Suppressor macrophage treated with lipopolysaccharide for 1 hour (primary cell): Measurements from ENCODE around the gene TTC31.
"Not testable (repeated sequence)": the region's sequence is repeated elsewhere in the genome, so short reads cannot be mapped to it uniquely, and the experiment has no call there.

Source experiments
- DNase-seq, 3 donors: peaks; one replicate each; pipeline ENCODE4 v3.0.0-alpha.2; 2020 to 2022

The TTC31 gene

DNA sequence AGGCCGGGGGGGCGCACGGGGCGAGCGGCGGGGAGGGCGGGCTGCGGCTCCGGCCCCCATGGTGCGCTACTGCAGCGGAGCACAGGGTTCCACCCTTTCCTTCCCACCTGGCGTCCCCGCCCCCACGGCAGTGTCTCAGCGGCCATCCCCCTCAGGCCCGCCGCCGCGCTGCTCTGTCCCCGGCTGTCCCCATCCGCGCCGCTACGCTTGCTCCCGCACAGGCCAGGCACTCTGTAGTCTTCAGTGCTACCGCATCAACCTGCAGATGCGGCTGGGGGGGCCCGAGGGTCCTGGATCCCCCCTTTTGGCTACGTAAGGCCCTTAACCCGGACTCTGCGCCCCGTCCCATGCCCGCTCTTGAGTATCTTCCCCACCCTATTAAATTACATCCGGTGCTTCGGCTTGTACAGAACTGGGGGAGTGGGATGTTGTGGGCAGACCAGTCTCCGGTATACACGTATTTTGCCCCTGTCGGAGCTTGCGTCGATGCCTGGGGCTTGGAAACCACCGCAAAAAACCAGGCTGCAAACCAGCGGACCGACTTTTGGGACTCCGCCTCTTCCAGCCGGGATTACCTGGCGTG is 25.2 kb upstream of the TTC31 start:
- DNase-seq, result peak in 1 of 3 donors; percentile 67

DNA sequence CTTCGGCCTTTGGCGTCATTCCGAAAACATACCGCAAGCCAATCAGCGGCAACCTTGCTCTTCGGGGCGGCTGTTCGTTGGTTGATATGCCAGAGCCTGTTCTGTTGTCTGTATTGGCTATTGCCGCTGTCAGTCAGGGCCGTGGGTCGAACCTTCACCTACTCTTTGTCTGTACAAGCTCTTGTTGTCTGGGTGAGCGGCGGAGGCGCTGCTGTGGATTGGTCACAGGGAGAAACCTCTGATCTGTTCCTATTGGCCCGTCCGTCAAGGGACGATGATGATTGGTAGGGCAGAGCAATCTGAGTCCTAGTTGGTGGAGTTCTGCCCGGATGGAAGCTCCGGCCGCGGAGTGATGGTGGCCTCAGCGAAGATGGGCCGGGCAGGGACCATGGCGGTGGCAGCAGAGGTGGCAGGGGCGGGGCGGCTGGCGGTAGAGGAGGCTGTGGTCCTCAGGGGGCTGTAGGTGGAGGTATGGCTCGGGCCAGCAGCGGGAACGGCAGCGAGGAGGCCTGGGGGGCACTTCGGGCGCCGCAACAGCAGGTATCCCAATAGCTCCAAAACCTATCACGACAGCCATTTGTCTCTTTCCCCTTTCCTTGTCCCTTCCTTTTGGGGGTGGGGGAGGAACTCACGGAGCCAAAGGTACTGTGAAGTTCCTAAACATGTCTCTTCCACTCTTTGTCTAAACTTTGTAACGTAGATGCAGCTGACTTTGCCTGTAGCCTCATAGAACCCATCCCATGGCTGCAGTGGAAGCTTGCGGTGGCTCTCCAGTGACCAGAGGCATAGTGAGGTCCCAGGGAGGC is 24.5 kb upstream of the TTC31 start, which contains the start of gene WBP1:
TSS of gene WBP1 (plus strand) at position 307 of the 806 bp plus-strand sequence. CDS start at position 472, 165 bp downstream.
- DNase-seq, result peak; percentile 98 to 100 (median 99)

DNA sequence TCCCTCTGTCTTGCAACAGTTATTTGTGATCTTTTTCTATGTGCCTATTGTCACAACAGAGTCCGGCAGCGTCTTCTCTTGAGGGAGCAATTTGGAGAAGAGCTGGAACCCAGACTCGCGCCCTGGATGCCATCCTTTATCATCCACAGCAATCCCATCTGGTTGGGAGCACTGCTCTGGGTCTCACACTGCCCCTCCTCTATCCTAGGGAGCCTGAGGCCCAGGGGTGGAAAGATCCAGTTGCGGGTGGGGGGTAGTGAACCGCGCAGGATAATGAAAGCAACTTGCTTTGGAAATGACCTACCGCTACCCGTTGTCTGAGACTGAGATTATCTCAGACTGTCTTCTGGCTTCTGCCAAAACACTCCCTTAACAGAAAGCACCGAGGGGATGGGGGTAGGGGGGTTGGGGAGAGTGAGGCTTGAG is 23.9 kb upstream of the TTC31 start:
- no peak for DNase-seq

DNA sequence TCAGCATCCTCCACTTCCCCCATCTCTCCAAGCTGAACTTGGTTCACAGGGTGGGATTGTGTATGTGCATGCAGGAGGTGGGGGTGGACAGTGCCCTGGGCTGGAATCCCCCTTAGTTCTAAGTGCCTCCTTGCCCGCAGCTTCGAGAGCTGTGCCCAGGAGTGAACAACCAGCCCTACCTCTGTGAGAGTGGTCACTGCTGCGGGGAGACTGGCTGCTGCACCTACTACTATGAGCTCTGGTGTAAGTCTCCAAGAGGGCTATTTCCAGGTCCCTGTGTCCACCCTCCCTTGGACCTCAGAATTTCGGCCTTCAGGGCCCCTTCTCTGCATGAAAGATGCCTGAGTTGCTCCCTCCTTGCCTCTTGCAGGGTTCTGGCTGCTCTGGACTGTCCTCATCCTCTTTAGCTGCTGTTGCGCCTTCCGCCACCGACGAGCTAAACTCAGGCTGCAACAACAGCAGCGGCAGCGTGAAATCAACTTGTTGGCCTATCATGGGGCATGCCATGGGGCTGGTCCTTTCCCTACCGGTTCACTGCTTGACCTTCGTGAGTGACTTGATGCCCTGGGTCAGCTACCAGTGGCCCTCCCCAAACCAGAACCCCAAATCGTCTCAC is 23.3 kb upstream of the TTC31 start:
- not testable (repeated sequence) for DNase-seq

DNA sequence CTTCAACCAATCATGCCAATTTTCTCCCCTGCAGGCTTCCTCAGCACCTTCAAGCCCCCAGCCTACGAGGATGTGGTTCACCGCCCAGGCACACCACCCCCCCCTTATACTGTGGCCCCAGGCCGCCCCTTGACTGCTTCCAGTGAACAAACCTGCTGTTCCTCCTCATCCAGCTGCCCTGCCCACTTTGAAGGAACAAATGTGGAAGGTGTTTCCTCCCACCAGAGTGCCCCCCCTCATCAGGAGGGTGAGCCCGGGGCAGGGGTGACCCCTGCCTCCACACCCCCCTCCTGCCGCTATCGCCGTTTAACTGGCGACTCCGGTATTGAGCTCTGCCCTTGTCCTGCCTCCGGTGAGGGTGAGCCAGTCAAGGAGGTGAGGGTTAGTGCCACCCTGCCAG is 22.7 kb upstream of the TTC31 start:
- not testable (repeated sequence) for DNase-seq

DNA sequence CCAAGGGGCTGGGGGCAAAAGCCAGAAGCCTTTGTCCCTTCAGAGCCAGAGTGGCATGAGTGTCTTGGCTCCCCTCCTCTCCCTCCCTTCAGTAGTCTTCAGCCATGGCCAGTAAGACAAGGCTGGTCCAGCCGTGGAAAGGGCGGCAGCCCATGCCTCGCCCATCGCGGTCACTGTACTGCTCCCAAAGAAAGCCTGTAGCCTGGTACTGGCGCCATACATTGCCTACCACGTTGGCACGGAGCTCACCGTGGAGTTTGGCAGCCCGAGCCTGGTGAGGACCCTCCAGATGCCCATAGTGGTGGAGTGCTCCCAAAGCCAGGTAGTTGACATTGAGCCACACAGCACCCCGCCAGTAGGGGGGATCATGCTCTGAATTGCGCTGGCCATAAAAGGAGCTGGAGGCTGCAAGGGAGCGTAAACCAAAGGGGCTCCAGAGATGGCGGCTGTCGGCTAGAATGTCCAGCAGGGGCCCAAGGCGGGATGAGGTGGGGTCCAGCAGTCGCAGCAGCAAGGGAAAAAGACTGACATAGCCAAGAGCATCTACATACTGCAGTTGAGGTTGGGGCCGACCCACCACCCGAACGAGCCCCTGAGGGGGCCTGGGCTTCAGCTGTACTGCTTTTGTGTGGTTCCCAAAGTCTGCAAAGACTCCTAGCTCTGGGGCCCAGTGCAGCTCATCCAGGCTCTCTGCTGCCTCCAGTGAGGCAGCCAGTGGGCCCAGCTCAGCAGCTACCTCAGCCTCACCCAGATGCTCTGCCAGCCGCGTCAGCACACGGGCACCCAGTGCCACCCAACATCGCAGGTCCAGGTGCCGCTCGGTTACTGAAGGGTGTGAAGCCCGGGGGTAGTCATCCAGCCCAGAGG is 21.5 kb upstream of the TTC31 start:
- no peak for DNase-seq

DNA sequence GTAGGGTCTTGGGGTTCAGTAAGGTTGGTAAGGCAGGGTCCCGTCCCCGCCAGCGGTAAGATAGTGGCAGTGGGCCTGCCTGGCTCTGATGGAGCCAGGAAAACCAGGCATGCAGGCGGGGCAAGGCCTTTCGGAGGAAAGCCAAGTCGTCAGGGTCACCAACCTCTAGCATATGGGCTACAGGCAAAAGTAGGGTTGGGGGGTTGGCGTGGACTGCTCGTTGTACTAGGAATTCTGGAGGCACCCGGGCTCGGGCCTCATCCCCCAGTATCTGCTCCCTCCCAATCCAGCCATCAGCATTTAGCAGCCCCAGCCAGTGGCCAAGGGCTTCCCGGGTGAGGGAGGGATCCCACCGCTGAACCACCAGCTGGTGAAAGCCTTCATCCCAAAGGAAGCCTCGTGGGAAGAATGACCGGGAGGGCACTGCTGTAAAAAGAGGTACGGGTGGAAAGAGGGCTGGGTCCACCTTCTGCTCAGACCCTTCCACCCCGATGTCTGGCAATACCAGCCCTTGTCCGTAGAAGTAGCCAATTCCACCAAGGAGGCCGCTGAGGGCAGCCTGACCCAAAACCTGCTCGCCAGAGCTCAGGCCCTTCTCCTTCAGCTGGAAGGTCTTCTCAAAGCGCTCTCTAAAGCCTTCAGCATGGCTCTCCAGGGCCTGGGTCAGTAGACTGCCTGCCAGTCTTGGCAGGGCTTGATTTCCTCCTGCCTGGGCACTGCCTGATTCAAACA is 20.7 kb upstream of the TTC31 start:
- DNase-seq, result no peak

DNA sequence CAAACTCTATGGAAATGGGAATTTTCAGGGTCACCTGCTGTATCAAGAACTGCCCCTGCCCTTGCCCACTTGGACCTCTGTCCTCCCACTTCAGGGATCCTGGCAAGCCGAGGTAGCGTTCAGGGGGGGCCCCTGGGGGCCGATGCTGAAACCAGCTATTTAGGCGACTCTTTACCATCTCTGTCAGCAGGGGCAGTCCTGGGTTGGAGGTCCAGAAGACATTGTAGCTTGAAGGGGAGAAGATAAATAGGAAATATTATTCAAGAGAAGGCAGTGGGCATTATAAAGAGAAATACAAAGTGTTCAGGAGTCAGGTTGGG is 20.1 kb upstream of the TTC31 start:
- no peak for DNase-seq

DNA sequence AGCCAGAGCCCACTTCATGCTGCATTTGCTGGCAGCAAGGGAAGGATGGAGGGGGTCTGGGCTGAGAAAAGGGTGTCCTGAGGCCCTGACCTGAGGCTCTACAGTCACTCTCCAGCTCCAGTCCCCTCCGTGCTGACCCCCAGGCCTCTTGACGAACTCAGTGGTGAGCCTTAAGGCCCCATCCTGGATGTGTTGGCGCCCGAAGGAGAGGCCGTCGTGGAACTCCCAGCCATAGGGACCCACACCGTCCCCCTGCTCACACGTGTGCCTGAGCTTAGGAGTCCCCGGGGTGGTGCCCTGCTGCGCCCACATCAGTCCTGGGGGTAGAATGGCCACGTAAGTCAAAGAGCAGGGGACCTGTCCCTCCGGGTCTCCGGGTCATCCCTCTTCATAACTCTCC is 18.5 kb upstream of the TTC31 start:
- DNase-seq, result peak in 1 of 3 donors; percentile 36

DNA sequence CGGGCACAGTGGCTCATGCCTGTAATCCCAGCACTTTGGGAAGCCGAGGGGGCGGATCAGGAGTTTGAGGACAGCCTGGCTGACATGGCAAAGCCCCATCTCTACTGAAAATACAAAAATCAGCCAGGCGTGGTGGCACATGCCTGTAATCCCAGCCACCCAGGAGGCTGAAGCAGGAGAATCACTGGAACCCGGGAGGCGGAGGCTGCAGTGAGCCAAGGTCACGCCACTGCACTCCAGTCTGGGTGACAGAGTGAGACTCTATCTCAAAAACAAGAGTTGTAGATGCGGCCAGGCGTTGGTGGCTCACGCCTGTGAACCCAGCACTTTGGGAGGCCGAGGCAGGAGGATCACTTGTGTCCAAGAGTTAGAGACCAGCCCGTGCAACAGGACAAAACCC is 12.1 kb upstream of the TTC31 start:
- DNase-seq, result not testable (repeated sequence)

DNA sequence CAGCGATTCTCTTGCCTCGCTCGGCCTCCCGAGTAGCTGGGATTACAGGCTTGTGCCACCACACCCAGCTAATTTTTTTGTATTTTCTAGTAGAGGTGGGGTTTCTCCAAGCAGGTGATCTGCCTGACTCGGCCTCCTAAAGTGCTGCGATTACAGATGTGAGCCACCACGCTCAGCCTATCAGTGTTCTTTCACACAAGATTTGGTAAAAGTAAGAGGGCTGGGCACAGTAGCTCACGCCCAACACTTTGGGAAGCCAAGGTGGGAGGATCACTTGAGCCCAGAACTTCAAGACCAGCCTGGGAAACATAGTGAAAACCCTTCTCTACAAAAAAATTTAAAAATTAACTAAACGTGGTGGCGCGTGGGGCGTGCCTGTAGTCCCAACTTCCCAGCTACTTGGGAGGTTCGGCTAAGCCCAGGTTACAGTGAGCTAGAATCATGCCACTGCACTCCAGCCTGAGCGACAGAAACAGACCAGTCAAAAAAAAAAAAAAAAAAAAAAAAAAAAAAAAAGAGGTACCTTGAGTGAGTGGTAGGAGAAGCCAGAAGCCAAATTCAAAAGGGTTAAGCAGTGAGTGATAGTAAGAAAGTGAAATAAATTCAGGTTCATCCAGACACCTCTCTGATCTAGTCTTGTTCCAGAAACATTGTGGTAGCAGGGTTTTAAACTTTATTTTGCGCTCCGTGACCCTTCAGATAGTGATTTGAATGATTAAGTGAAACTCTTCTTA is 11.4 kb upstream of the TTC31 start:
- DNase-seq, result no peak

DNA sequence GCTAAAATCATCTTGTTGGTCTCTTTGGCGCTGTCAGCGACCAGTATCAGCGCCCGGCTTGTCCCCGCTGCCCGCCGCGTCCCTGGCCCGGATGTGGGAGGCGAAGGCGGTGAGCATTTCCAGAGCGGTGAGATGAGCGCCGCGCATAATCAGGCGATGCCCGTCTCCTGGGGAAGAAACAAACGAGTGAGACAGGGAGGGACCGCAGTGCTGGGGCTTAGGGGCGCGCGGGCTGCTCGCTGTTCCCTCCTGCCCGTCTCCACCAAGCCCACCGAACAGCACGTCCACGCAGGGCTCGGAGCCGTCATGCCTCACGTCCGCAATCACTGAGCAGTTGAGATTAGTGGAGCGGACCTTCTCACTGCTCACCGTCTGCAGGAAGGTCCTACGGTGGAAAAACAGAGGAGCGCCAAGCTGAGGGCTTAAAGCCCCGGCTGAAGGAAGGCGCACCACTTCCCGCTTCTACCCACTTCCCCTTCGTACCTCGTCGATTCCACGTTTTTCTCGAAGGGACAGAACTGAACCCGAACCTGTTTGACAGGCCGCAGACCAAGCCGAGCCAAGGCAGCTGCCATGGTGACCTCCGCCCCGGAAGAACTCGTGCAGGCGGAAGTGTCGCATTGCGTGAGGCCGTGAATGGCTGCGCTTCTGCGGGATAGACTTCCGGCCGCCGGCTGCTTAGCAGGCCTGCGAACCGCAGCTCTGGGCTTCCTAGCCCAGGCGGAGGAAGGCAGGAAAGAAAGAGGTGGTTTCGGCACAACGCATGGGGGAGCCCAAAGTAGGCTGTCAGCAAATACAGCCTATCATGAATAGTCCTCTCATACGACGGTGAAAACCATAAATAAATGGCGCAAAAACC is 10.6 kb upstream of the TTC31 start, which contains the start of gene MRPL53:
TSS of gene MRPL53 (minus strand) at position 595 of the 859 bp plus-strand sequence. CDS start at position 575, 20 bp downstream.
- peak; percentile 95 to 97 (median 96) for DNase-seq

DNA sequence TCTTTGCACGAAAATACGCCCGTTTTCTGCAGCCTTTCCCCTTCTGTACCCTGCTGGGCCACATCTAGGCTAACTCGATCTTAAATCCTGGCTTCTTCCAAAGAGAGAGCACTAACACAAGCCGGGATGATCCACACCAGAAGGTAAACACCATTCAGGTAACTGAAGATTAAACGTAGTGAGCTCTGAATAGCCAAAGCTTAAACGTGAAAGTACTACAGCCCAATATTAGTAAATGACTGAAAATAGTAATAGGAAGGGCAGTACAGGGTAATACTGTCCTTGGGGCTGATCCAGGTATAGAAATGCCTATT is 10.0 kb upstream of the TTC31 start:
- no peak for DNase-seq

DNA sequence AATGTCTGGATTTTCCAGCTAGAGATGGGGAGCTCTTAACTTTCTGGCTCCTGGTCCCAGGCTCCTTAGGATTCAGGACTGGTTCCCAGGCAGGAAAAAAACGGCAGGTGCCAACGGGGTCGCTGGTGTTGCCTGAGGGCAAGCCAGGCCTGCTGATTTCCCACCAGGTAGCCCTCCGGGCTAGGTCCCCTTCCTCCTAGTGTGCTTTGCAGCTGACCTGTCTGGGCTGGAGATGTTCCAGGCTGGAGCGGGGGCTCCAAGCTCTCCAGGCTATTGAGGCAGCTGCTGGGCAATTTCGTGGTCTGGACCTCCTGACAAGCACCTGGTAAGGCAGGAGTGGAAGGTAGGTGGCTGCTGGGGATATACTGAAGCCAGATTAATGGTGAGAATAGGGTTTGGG is 8.4 kb upstream of the TTC31 start:
- no peak for DNase-seq

DNA sequence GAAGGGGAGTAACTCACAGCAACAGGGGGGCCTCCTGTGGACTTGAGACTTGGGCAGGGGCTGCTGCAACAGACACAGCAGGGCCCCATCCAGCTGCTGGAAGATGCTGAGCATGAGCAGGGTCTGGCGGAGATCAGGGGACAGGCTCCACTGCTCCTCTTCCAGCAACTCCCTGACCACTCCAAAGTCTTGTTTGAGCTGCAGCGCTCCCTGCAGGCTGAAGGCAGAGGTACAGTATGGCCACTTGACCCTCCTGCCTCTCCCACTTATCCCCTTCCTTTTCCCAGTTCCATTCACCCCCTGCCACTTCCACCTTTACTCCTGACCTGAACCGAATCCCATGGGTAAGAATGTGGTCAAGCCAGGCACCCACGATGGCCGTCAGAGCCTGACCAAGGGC is 8.0 kb upstream of the TTC31 start:
- no peak for DNase-seq

DNA sequence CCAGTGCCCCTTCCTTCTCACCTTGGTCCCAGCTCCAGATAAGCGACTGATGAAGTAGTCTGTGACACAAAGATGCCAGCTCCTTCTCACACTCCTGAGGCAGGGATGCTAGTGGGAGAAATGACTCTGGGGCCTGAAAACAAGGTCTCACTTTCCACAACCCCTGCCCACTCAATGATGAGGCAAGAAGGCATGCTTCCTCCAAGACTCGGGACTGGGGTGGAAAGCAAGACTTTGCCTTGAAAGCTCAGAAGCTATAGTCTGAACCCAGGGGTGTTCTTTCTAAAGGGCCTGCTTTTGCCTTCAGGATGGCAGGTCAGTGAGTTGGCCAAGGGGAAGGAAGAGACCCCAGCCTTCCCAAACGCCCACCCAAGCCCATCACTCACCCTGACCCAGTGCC is 1.4 kb upstream of the TTC31 start:
- DNase-seq, result peak; percentile 68 to 75 (median 72)

DNA sequence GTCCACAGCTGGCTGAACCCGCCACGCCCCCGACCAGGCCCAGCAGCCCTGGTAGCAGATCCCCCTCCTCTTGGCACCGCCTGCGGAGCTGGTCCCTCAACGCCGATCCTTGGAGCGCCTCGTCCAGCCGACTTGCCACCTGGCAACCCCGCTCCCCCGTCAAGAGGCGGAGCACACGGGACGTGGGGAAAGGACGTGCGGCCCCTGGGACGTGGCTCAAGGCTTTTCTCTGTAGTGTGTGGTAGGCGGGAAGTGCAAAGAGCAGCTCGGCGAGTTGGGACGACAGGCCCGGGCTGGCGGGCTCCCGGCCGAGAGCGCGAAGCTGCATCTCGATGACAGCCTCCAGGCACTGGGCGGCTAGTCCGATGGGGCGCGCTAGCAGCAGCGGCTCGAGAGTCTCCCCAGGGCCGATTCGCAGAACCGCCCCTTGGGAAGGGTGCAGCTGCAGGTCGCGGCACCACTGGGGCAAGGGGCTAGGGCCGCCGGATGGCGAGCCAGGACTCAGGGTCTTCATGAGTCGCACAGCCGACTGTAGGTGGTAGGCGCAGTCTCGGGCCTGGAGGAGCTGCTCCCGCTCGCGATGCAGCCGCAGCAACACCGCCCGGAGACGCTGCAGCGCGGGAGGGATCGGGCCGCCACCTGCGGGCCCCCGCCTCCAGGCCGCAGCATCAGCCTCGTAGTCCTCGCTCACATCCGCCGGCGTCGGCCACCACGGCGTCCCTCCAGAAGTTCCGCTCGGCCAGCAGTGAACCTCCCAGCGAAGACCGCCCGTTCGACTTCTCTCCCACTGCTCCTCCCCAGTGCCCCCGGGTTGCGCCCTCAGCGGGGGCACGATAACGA is 700 bp upstream of the TTC31 start:
- peak; percentile 62 to 68 (median 63) for DNase-seq

DNA sequence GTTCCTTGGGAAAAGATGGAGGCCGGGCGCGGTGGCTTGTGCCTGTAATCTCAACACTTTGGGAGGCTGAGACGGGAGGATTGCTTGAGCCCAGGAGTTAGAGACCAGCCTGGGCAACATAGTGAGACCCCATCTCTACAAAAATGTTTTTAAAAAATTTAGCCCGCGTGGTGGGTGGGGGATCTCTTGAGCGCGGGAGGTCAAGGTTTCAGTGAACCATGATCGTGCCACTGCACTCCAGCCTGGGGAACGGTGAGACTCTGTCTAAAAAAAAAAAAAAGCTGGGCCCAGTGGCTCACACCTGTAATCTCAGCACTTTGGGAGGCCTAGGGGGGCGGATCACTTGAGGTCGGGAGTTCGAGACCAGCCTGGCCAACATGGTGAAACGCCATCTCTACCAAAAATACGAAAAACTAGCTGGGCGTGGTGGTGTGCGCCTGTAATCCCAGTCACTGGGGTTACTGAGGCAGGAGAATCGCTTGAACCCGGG is 839 bp downstream of the TTC31 start:
- DNase-seq, result not testable (repeated sequence)

DNA sequence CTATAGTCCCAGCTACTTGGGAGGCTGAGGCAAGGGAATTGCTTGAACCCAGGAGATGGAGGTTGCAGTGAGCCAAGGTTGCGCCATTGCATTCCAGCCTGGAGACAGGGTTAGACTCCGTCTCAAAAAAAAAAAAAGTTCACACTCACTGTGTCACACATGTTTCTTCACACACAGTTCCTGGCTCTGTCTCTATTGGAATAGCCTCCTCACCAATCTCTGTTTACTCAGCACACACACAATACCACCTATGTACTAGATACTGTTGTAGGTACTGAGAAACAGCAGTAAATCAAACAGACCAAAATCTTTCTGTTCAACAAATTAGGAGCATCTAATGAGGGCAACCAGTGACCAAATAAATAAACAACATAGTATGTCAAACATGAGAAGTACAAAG is 3.3 kb downstream of the TTC31 start:
- DNase-seq, result no peak
